ENCODE measurements around the gene TTF1. TPM values are rescaled to one million over a fixed set of nuclear protein-coding genes. Genes with fewer than 3 reads are reported as not detected.
"Not testable (repeated sequence)": the region's sequence is repeated elsewhere in the genome, so short reads cannot be mapped to it uniquely, and the experiment has no call there.

Gene TTF1
- total RNA-seq, 1 donor from 2014 or later = 18.0 TPM

- TF ChIP-seq CTCF (IDR thresholded peaks at IDR 0.05; ENCODE audit: partially characterized antibody, unreplicated experiment) = no peak
- no peak overlapping the region for H3K4me3 Mint-ChIP-seq (ENCODE audit: unreplicated experiment)
- H3K9me3 Mint-ChIP-seq (ENCODE audit: unreplicated experiment) = no peaks in the 10 kb centered on the region
These were observed 24.6 kb downstream of the TTF1 start for GRCh38 chr9:132381966-132382541.

GRCh38 chr9:132378416-132378815 is 28.2 kb downstream of the TTF1 start:
- not testable (repeated sequence) for H3K27ac Mint-ChIP-seq (ENCODE audit: unreplicated experiment); H3K4me3 Mint-ChIP-seq (ENCODE audit: unreplicated experiment); DNase-seq; H3K4me1 Mint-ChIP-seq (ENCODE audit: low read depth, unreplicated experiment); H3K36me3 Mint-ChIP-seq (ENCODE audit: unreplicated experiment); H3K9me3 Mint-ChIP-seq (ENCODE audit: unreplicated experiment); H3K27me3 Mint-ChIP-seq (ENCODE audit: unreplicated experiment)

More at GRCh38 chr9:132381966-132382541, 24.6 kb downstream of the TTF1 start:
- Mint-ChIP-seq H3K27me3 (ENCODE audit: unreplicated experiment) (peaks cover 1% of the 10 kb centered on the region), H3K36me3 (ENCODE audit: unreplicated experiment) (no peaks in the 10 kb centered on the region), H3K4me1 (ENCODE audit: low read depth, unreplicated experiment) (no peaks in the 10 kb centered on the region), H3K27ac (ENCODE audit: unreplicated experiment) (no peak overlapping the region)
- DNase-seq = no peak

- not testable (repeated sequence) for DNase-seq; H3K4me1 Mint-ChIP-seq (ENCODE audit: low read depth, unreplicated experiment); H3K4me3 Mint-ChIP-seq (ENCODE audit: unreplicated experiment); H3K36me3 Mint-ChIP-seq (ENCODE audit: unreplicated experiment); H3K27ac Mint-ChIP-seq (ENCODE audit: unreplicated experiment); H3K27me3 Mint-ChIP-seq (ENCODE audit: unreplicated experiment); H3K9me3 Mint-ChIP-seq (ENCODE audit: unreplicated experiment)
These were observed 28.9 kb downstream of the TTF1 start for GRCh38 chr9:132377769-132378168.

- Mint-ChIP-seq H3K9me3 (ENCODE audit: unreplicated experiment) (no peaks in the 10 kb centered on the region), H3K36me3 (ENCODE audit: unreplicated experiment) (no peaks in the 10 kb centered on the region), H3K4me3 (ENCODE audit: unreplicated experiment) (peak overlapping the region; percentile 54), H3K27me3 (ENCODE audit: unreplicated experiment) (no peaks in the 10 kb centered on the region), H3K27ac (ENCODE audit: unreplicated experiment) (no peak overlapping the region), H3K4me1 (ENCODE audit: low read depth, unreplicated experiment) (no peaks in the 10 kb centered on the region)
- no peak for TF ChIP-seq CTCF (IDR thresholded peaks at IDR 0.05; ENCODE audit: partially characterized antibody, unreplicated experiment)
- no peak for DNase-seq
These were observed 34.2 kb downstream of the TTF1 start for GRCh38 chr9:132372177-132373095.

- TF ChIP-seq CTCF (IDR thresholded peaks at IDR 0.05; ENCODE audit: partially characterized antibody, unreplicated experiment) = no peak
- Mint-ChIP-seq H3K9me3 (ENCODE audit: unreplicated experiment) (no peaks in the 10 kb centered on the region), H3K4me3 (ENCODE audit: unreplicated experiment) (no peak overlapping the region), H3K27me3 (ENCODE audit: unreplicated experiment) (no peaks in the 10 kb centered on the region), H3K27ac (ENCODE audit: unreplicated experiment) (no peak overlapping the region), H3K36me3 (ENCODE audit: unreplicated experiment) (no peaks in the 10 kb centered on the region), H3K4me1 (ENCODE audit: low read depth, unreplicated experiment) (no peaks in the 10 kb centered on the region)
- DNase-seq = no peak
These were observed 36.0 kb downstream of the TTF1 start for GRCh38 chr9:132370592-132370991.

- H3K4me3 Mint-ChIP-seq (ENCODE audit: unreplicated experiment) = no peak overlapping the region
- no peak for TF ChIP-seq CTCF (IDR thresholded peaks at IDR 0.05; ENCODE audit: partially characterized antibody, unreplicated experiment)
- DNase-seq = no peak
- no peaks in the 10 kb centered on the region for H3K27me3 Mint-ChIP-seq (ENCODE audit: unreplicated experiment)
- H3K9me3 Mint-ChIP-seq (ENCODE audit: unreplicated experiment) = no peaks in the 10 kb centered on the region
- no peak overlapping the region for H3K27ac Mint-ChIP-seq (ENCODE audit: unreplicated experiment)
- H3K36me3 Mint-ChIP-seq (ENCODE audit: unreplicated experiment) = no peaks in the 10 kb centered on the region
- H3K4me1 Mint-ChIP-seq (ENCODE audit: low read depth, unreplicated experiment) = no peaks in the 10 kb centered on the region
These were observed 37.2 kb downstream of the TTF1 start for GRCh38 chr9:132369421-132369820.

Data from glutamatergic neuron (in vitro differentiated cells).